H9 (cell line): Measurements from ENCODE around the gene NFKB1. TPM values are rescaled to one million over a fixed set of nuclear protein-coding genes. Genes with fewer than 3 reads are reported as not detected.

Experiments
- DNase-seq: peaks from one replicate; pipeline ENCODE4 v3.0.0-alpha.2; 2017
- H2AFZ ChIP-seq: one replicate; pipeline ENCODE4 v1.6.1; 2013; ENCODE audit warnings: mild to moderate bottlenecking, low read length, control low read depth, moderate library complexity
- H2AK5ac ChIP-seq: 2 replicates; pipeline ENCODE4 v1.6.1; 2013; ENCODE audit warnings: low read length, control low read depth, mixed read lengths; ENCODE audit not compliant: insufficient read length
- H2BK120ac ChIP-seq: one replicate; pipeline ENCODE4 v1.6.1; 2013; ENCODE audit warnings: low read depth, mild to moderate bottlenecking, low read length, control low read depth, inconsistent platforms; ENCODE audit not compliant: poor library complexity, severe bottlenecking
- H2BK12ac ChIP-seq: 2 replicates; pipeline ENCODE4 v1.6.1; 2013; ENCODE audit warnings: low read length, control low read depth, mixed read lengths, low read depth; ENCODE audit not compliant: insufficient read length
- H2BK15ac ChIP-seq: 2 replicates; pipeline ENCODE4 v1.6.1; 2013; ENCODE audit warnings: low read depth, low read length, control low read depth
- H2BK20ac ChIP-seq: one replicate; pipeline ENCODE4 v1.6.1; 2013; ENCODE audit warnings: low read depth, mild to moderate bottlenecking, low read length, control low read depth, inconsistent platforms; ENCODE audit not compliant: poor library complexity, severe bottlenecking
- H2BK5ac ChIP-seq: 2 replicates; pipeline ENCODE4 v1.6.1; 2013; ENCODE audit warnings: low read length, control low read depth, mixed read lengths; ENCODE audit not compliant: insufficient read length
- H3K14ac ChIP-seq: 2 replicates; pipeline ENCODE4 v1.6.1; 2013; ENCODE audit warnings: low read length, control low read depth; ENCODE audit not compliant: insufficient read depth
- H3K18ac ChIP-seq: 2 replicates; pipeline ENCODE4 v1.6.1; 2013; ENCODE audit warnings: low read depth, mild to moderate bottlenecking, mixed read lengths, low read length, control low read depth; ENCODE audit not compliant: insufficient read length
- H3K23ac ChIP-seq: 2 replicates; pipeline ENCODE4 v1.6.1; 2013; ENCODE audit warnings: low read length, control low read depth, mixed read lengths, low read depth; ENCODE audit not compliant: insufficient read length
- H3K23me2 ChIP-seq: 2 replicates; pipeline ENCODE4 v1.6.1; 2013; ENCODE audit warnings: low read depth, mild to moderate bottlenecking, mixed read lengths, low read length, control low read depth; ENCODE audit not compliant: insufficient read length, poor library complexity, severe bottlenecking
- H3K27ac ChIP-seq: 2 replicates; pipeline ENCODE4 v1.5.1; 2013; ENCODE audit warnings: low read length, control low read depth, mixed read lengths, low read depth; ENCODE audit not compliant: insufficient read length
- H3K27me3 ChIP-seq: 2 replicates; pipeline ENCODE4 v1.6.1; 2013; ENCODE audit warnings: low read length, control low read depth, inconsistent platforms; ENCODE audit not compliant: insufficient read depth
- H3K4ac ChIP-seq: 2 replicates; pipeline ENCODE4 v1.6.1; 2013; ENCODE audit warnings: low read depth, mild to moderate bottlenecking, control low read depth, inconsistent platforms, low read length, moderate library complexity
- H3K4me1 ChIP-seq: 2 replicates; pipeline ENCODE4 v1.6.1; 2013; ENCODE audit warnings: low read length, control low read depth, inconsistent platforms; ENCODE audit not compliant: insufficient read depth
- H3K4me2 ChIP-seq: 2 replicates; pipeline ENCODE4 v1.6.1; 2013; ENCODE audit warnings: low read length, control low read depth, mixed read lengths; ENCODE audit not compliant: insufficient read length, insufficient read depth
- H3K56ac ChIP-seq: 2 replicates; pipeline ENCODE4 v1.6.1; 2013; ENCODE audit warnings: low read depth, mild to moderate bottlenecking, mixed read lengths, low read length, control low read depth; ENCODE audit not compliant: insufficient read length
- H3K79me1 ChIP-seq: 2 replicates; pipeline ENCODE4 v1.6.1; 2013; ENCODE audit warnings: low read depth, mild to moderate bottlenecking, moderate library complexity, low read length, control low read depth, inconsistent platforms; ENCODE audit not compliant: insufficient read depth, poor library complexity, severe bottlenecking
- H3K79me2 ChIP-seq: 2 replicates; pipeline ENCODE4 v1.6.1; 2013; ENCODE audit warnings: low read length, control low read depth, inconsistent platforms; ENCODE audit not compliant: insufficient read depth
- H3K9ac ChIP-seq: 2 replicates; pipeline ENCODE4 v1.6.1; 2013; ENCODE audit warnings: low read length, control low read depth, mixed read lengths; ENCODE audit not compliant: insufficient read length; ENCODE audit errors: extremely low read depth
- H3K9me3 ChIP-seq: one replicate; pipeline ENCODE4 v1.6.1; 2013; ENCODE audit warnings: low read depth, low read length, inconsistent platforms; ENCODE audit not compliant: control insufficient read depth
- H3T11ph ChIP-seq: one replicate; pipeline ENCODE4 v1.6.1; 2013; ENCODE audit warnings: mild to moderate bottlenecking, low read length, control low read depth, inconsistent platforms
- H4K20me1 ChIP-seq: one replicate; pipeline ENCODE4 v1.6.1; 2013; ENCODE audit not compliant: control insufficient read depth, insufficient read length, insufficient read depth
- H4K5ac ChIP-seq: 2 replicates; pipeline ENCODE4 v1.6.1; 2013; ENCODE audit warnings: low read depth, mild to moderate bottlenecking, mixed read lengths, low read length, control low read depth; ENCODE audit not compliant: insufficient read length
- H4K8ac ChIP-seq: replicated peaks from 2 replicates; pipeline ENCODE4 v1.6.1; 2013; ENCODE audit warnings: low read length, control low read depth, mixed read lengths, low read depth; ENCODE audit not compliant: insufficient read length
- H4K91ac ChIP-seq: 2 replicates; pipeline ENCODE4 v1.6.1; 2013; ENCODE audit warnings: low read depth, mild to moderate bottlenecking, moderate library complexity, mixed read lengths, low read length, control low read depth; ENCODE audit not compliant: insufficient read length
- H3K27ac Mint-ChIP-seq, 3 experiments: 2 replicates in 2 of 3; 3 replicates in 1 of 3; pipeline ENCODE4 v1.8.0; 2020 to 2021; ENCODE audit warnings: mixed read lengths in 3 of 3, mild to moderate bottlenecking in 1 of 3, moderate library complexity in 1 of 3
- H3K27me3 Mint-ChIP-seq: 2 replicates; pipeline ENCODE4 v1.8.0; 2021; ENCODE audit warnings: low read depth, mild to moderate bottlenecking, moderate library complexity, mixed read lengths
- H3K36me3 Mint-ChIP-seq, 3 experiments: 2 replicates in 2 of 3; 3 replicates in 1 of 3; pipeline ENCODE4 v1.8.0; 2020 to 2021; ENCODE audit warnings: low read depth in 3 of 3, mixed read lengths in 3 of 3; ENCODE audit not compliant: insufficient read depth in 1 of 3
- H3K4me1 Mint-ChIP-seq, 2 experiments: 2 replicates each; pipeline ENCODE4 v1.8.0; 2020; ENCODE audit warnings: mixed read lengths in 2 of 2
- H3K4me3 Mint-ChIP-seq, 2 experiments: 2 replicates in 1 of 2; 3 replicates in 1 of 2; pipeline ENCODE4 v1.8.0; 2020 to 2021; ENCODE audit warnings: mild to moderate bottlenecking in 2 of 2, mixed read lengths in 2 of 2, moderate library complexity in 1 of 2
- H3K9me3 Mint-ChIP-seq, 2 experiments: 2 replicates in 1 of 2; 3 replicates in 1 of 2; pipeline ENCODE4 v1.8.0; 2020; ENCODE audit warnings: mild to moderate bottlenecking in 2 of 2, mixed read lengths in 2 of 2, moderate library complexity in 1 of 2
- WGBS: extraction: QIAGEN DNeasy Blood & Tissue Kit; methylation state at CpG from one replicate; pipeline ENCODE4 v1.1.7; 2013; ENCODE audit warnings: missing lambda C conversion rate, low lambda C conversion rate, mixed read lengths; ENCODE audit not compliant: insufficient read length; ENCODE audit errors: extremely low coverage; 5-methylcytosine and 5-hydroxymethylcytosine counted together
- total RNA-seq: library from RNA; stranded (reverse); gene quantifications from 2 replicates; pipeline ENCODE4 v1.2.1, GENCODE V29; 2021
- TF ChIP-seq, protein P1 (sequence below): fragments of 200-600 bp; sonication (generic); conservative IDR thresholded peaks from 3 replicates; pipeline ENCODE4 v1.8.0; 2021; ENCODE audit warnings: antibody characterized with exemption, mild to moderate bottlenecking

The NFKB1 gene
- total RNA-seq, 1 experiment from 2014 or later, result 5.7 TPM

GRCh38 chr4:102639598-102639997 is 138.4 kb downstream of the NFKB1 start:
- Mint-ChIP-seq H3K27ac (peak overlapping the region in 2 of 3 experiments; percentile 20 to 58; a peak in 2 of 7 replicates), H3K27me3 (no peaks in the 10 kb centered on the region), H3K36me3 (peaks cover 5 to 28% (median 8%) of the 10 kb centered on the region in 3 experiments; a peak in 6 of 7 replicates), H3K4me3 (no peak overlapping the region), H3K4me1 (no peaks in the 10 kb centered on the region), H3K9me3 (no peaks in the 10 kb centered on the region)
- Histone ChIP-seq H4K91ac (no peak overlapping the region), H2AK5ac (no peak overlapping the region), H3K23me2 (no peaks in the 10 kb centered on the region), H3K27ac (no peak overlapping the region), H2BK120ac (no peak overlapping the region), H4K20me1 (no peaks in the 10 kb centered on the region), H2BK15ac (no peak overlapping the region), H3K27me3 (no peaks in the 10 kb centered on the region), H4K5ac (no peak overlapping the region), H3K9ac (no peak overlapping the region), H3K14ac (no peak overlapping the region), H3K23ac (no peak overlapping the region), H2BK20ac (no peak overlapping the region), H3K56ac (no peak overlapping the region), H3K9me3 (no peaks in the 10 kb centered on the region), H3K4me1 (no peaks in the 10 kb centered on the region), H3K79me2 (no peaks in the 10 kb centered on the region), H3K18ac (no peak overlapping the region), H3K4me2 (no peak overlapping the region), H3K4ac (no peak overlapping the region), H4K8ac (no peak overlapping the region), H2BK12ac (no peak overlapping the region), H3K79me1 (no peaks in the 10 kb centered on the region), H2AFZ (no peak overlapping the region), H2BK5ac (no peak overlapping the region), H3T11ph (no peak overlapping the region)
- no peak for DNase-seq
- no CpG with 5 or more reads among the region's 7 CpGs for WGBS
- TF ChIP-seq, protein P1, sequence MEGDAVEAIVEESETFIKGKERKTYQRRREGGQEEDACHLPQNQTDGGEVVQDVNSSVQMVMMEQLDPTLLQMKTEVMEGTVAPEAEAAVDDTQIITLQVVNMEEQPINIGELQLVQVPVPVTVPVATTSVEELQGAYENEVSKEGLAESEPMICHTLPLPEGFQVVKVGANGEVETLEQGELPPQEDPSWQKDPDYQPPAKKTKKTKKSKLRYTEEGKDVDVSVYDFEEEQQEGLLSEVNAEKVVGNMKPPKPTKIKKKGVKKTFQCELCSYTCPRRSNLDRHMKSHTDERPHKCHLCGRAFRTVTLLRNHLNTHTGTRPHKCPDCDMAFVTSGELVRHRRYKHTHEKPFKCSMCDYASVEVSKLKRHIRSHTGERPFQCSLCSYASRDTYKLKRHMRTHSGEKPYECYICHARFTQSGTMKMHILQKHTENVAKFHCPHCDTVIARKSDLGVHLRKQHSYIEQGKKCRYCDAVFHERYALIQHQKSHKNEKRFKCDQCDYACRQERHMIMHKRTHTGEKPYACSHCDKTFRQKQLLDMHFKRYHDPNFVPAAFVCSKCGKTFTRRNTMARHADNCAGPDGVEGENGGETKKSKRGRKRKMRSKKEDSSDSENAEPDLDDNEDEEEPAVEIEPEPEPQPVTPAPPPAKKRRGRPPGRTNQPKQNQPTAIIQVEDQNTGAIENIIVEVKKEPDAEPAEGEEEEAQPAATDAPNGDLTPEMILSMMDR, result no peak
